Dermis microvascular lymphatic vessel endothelial cell (primary cell): ENCODE results near the gene DTX3. TPM values are rescaled to one million over a fixed set of nuclear protein-coding genes. Genes with fewer than 3 reads are reported as not detected.
A peak's percentile ranks its signal among the peaks of the same experiment; 100 is the strongest.
"Not testable (repeated sequence)": the region's sequence is repeated elsewhere in the genome, so short reads cannot be mapped to it uniquely, and the experiment has no call there.

Source experiments
- DNase-seq, 2 donors: peaks; one replicate each; pipeline versions ENCODE4 v3.0.0 to v3.0.0-alpha.2; 2010; ENCODE audit warnings: low read depth in 2 of 2
- total RNA-seq: library from RNA; depleted of rRNA; stranded (reverse); fragments of >200 nt; gene quantifications from 2 replicates; pipeline ENCODE4 v1.2.1, GENCODE V29; 2014

Gene DTX3
- total RNA-seq, 1 donor from 2014 or later = 1.0 TPM

GRCh38 chr12:57631566-57632072, 27.0 kb downstream of the DTX3 start:
- DNase-seq = no peak

- no peak for DNase-seq
Measured at GRCh38 chr12:57632073-57632957, 27.7 kb downstream of the DTX3 start.

GRCh38 chr12:57632958-57633840, 28.6 kb downstream of the DTX3 start, which contains the start of gene B4GALNT1:
TSS of gene B4GALNT1 (minus strand) at chr12:57633201. CDS start at chr12:57632132, 1,069 bp downstream.
- peak in 1 of 2 donors; percentile 57 for DNase-seq

- DNase-seq = not testable (repeated sequence)
Measured at GRCh38 chr12:57636731-57637130, 32.1 kb downstream of the DTX3 start.

GRCh38 chr12:57637364-57637763, 32.7 kb downstream of the DTX3 start:
- DNase-seq = no peak

GRCh38 chr12:57638096-57638495, 33.5 kb downstream of the DTX3 start:
- DNase-seq = no peak

GRCh38 chr12:57640175-57641042, 35.8 kb downstream of the DTX3 start:
- no peak for DNase-seq

- no peak for DNase-seq
Measured at GRCh38 chr12:57641699-57642442, 37.2 kb downstream of the DTX3 start.

GRCh38 chr12:57645990-57646658, 41.5 kb downstream of the DTX3 start:
- peak in 1 of 2 donors; percentile 33 for DNase-seq

GRCh38 chr12:57646659-57647049, 42.0 kb downstream of the DTX3 start:
- not testable (repeated sequence) for DNase-seq

GRCh38 chr12:57654042-57654441, 49.4 kb downstream of the DTX3 start:
- no peak for DNase-seq

GRCh38 chr12:57655541-57656240, 51.1 kb downstream of the DTX3 start:
- DNase-seq = no peak

- not testable (repeated sequence) for DNase-seq
Measured at GRCh38 chr12:57656408-57656807, 51.8 kb downstream of the DTX3 start.

- DNase-seq = no peak
Measured at GRCh38 chr12:57657744-57658143, 53.1 kb downstream of the DTX3 start.

- no peak for DNase-seq
Measured at GRCh38 chr12:57658890-57659289, 54.3 kb downstream of the DTX3 start.
